Measurements from ENCODE around the gene LARP4B.

Gene LARP4B

GRCh38 chr10:807163-807957 lies 124.1 kb downstream of the LARP4B start:
- no peak for DNase-seq (ENCODE audit: low read depth in 2 of 2)

GRCh38 chr10:806451-807162 lies 124.9 kb downstream of the LARP4B start:
- DNase-seq (ENCODE audit: low read depth in 2 of 2), result no peak

GRCh38 chr10:805620-806305 lies 125.7 kb downstream of the LARP4B start:
- no peak for DNase-seq (ENCODE audit: low read depth in 2 of 2)

GRCh38 chr10:804787-805619 lies 126.5 kb downstream of the LARP4B start:
- DNase-seq (ENCODE audit: low read depth in 2 of 2), result no peak

GRCh38 chr10:804191-804781 lies 127.2 kb downstream of the LARP4B start:
- DNase-seq (ENCODE audit: low read depth in 2 of 2), result no peak

- DNase-seq (ENCODE audit: low read depth in 2 of 2), result no peak
Measured at GRCh38 chr10:803041-803741, 128.3 kb downstream of the LARP4B start.

- DNase-seq (ENCODE audit: low read depth in 2 of 2), result no peak
Measured at GRCh38 chr10:802506-802905, 129.0 kb downstream of the LARP4B start.

- DNase-seq (ENCODE audit: low read depth in 2 of 2), result no peak
Measured at GRCh38 chr10:797179-797578, 134.3 kb downstream of the LARP4B start.

GRCh38 chr10:796233-796632 lies 135.3 kb downstream of the LARP4B start:
- no peak for DNase-seq (ENCODE audit: low read depth in 2 of 2)

- DNase-seq (ENCODE audit: low read depth in 2 of 2), result no peak
Measured at GRCh38 chr10:794382-794956, 137.0 kb downstream of the LARP4B start.

- no peak for DNase-seq (ENCODE audit: low read depth in 2 of 2)
Measured at GRCh38 chr10:792792-793100, 138.8 kb downstream of the LARP4B start.

GRCh38 chr10:792083-792791 lies 139.3 kb downstream of the LARP4B start:
- DNase-seq (ENCODE audit: low read depth in 2 of 2), result no peak

GRCh38 chr10:791639-792038 lies 139.9 kb downstream of the LARP4B start:
- DNase-seq (ENCODE audit: low read depth in 2 of 2), result no peak

- DNase-seq (ENCODE audit: low read depth in 2 of 2), result no peak
Measured at GRCh38 chr10:790821-791551, 140.5 kb downstream of the LARP4B start.

- DNase-seq (ENCODE audit: low read depth in 2 of 2), result no peak
Measured at GRCh38 chr10:789831-790701, 141.4 kb downstream of the LARP4B start.

GRCh38 chr10:788796-789748 lies 142.4 kb downstream of the LARP4B start:
- no peak for DNase-seq (ENCODE audit: low read depth in 2 of 2)
